Diencephalon (tissue), 1 donor: ENCODE measurements around the gene URB1. TPM values are rescaled to one million over a fixed set of nuclear protein-coding genes. Genes with fewer than 3 reads are reported as not detected.
A peak's percentile ranks its signal among the peaks of the same experiment; 100 is the strongest.

Experiments used
- small RNA-seq: library from RNA; depleted of rRNA; stranded (forward); fragments of <200 nt; gene quantifications from one replicate; pipeline ENCODE3, GENCODE V24; 2014
- total RNA-seq: library from RNA; depleted of rRNA; stranded (reverse); fragments of >200 nt; gene quantifications from one replicate; pipeline ENCODE4 v1.2.3, GENCODE V29; 2014

The URB1 gene, protein sequence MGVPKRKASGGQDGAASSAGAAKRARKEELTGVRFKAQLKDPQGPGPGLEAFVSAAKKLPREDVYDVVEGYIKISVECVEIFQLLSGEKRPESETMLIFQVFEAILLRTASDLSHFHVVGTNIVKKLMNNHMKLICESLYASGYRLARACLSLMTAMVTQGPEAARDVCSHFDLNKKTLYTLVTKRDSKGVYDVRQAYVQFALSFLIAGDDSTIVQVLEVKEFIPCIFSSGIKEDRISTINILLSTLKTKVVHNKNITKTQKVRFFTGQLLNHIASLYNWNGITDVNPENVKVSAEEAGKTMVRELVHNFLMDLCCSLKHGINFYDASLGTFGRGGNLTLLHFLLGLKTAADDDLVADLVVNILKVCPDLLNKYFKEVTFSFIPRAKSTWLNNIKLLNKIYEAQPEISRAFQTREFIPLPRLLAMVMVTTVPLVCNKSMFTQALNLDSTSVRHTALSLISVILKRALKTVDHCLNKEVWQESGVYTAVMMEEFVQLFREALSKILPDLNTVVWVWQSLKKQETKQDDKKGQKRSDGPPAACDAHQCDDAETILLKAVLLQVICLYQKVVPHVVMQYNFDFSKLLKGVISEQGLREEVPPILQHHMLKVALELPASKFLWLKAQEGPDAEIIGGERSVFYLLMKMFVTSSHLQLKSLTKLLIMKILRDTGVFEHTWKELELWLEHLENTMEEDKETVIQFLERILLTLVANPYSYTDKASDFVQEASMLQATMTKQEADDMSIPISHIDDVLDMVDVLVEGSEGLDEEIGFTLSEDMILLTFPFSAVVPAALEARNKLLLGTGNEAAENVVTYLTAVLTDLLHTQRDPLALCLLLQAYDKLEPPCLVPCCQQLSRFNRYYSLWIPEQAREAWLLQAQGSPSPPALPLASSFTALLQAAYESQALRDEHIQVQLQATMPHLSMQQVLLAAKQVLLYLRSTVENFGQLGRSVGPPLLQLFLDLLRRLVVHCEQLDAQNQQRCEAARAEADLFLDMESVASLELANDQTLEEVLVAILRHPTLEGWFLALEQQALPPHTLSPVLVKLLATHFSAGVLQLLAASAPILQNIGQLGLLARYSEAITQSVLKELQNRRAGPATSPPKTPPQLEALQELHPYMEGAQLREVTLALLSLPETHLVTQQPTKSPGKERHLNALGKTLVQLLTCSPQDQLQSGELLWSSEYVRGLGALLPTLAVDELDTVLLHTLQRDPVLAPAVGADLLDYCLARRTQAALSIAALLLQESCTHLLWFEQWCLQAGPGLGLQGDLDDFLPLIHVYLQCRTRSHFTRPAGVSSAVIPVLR (N-terminal part only)
- 16.6 TPM for total RNA-seq

DNA sequence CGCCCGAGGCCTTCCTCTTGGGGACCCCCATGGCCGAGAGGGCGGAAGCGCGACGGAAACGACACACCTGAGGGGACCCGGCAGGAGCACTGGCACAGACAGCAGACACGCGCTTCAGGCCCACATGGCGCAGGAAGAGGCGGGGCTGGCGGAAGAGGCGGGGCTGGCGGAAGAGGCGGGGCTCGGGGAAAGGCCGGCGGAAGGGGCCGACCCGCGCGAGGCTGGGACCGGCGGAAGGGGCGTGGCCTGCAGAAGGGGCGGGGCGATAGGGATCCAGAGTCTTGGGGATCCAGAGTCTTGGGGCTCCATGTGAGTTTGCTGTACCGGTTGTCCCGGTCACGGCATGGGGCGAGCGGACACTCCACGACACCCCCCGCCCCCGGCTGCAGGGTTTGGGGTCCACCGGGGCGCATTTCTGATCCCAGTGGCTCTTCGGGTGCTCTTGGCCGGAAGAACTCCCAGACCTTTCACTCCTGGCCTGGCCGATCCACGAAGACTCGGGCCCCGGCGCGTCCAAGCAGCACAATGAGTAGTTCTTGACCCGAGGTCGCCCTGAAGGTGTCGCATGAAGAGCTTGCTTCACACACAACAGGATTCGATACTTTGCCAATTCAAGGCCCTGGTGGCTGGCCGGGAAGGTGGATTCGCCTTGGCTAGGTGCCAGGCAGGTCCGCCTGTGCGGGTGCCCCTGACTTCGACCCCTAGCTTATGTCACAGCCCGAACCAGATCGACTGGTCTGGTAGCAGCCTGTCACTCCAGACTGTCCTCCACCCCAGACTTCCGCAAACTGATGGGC lies at the start of gene URB1:
TSS of gene URB1 (minus strand) at position 133 of the 797 bp plus-strand sequence. CDS start at position 31, 102 bp downstream.

DNA sequence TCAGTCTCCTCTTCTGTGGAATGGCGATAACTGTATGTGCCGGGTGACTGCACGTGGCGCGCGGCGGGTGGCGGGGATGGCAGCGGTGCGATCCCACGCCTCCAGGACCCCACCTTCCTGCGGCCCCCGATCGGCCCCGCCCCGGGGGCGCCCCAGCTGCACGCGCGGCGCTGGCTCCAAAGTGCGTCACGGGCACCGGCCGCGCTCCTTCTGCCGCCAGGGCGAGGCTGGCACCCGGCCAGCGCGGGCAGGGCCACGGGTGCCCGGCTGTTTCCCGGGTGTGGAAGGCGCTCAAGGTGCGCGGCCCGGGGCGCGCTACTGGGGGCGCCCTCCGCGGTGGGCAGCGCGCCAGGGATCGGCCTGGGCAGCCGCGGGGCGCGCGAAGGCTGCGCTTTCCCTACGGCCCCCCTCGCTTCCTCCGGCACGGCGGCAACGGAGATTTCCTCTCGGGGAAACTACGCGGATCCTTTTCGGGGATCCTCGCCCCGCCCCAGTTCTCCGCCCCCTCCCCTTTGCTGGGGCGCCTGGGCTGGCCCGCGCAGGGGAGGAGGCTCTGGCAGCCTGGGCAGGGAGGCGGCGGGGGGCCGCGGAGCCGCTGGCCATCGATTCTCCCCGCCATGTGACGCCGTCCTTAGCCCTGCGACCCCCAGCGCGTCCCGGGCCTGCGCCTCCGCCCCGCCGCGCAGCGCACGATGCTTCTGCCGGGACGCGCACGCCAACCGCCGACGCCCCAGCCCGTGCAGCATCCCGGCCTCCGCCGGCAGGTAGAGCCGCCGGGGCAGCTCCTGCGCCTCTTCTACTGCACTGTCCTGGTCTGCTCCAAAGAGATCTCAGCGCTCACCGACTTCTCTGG lies 19.6 kb upstream of the URB1 start, which contains the start of gene EVA1C:
TSS of gene EVA1C (plus strand) at position 545 of the 853 bp plus-strand sequence. CDS start at position 693, 148 bp downstream.

DNA sequence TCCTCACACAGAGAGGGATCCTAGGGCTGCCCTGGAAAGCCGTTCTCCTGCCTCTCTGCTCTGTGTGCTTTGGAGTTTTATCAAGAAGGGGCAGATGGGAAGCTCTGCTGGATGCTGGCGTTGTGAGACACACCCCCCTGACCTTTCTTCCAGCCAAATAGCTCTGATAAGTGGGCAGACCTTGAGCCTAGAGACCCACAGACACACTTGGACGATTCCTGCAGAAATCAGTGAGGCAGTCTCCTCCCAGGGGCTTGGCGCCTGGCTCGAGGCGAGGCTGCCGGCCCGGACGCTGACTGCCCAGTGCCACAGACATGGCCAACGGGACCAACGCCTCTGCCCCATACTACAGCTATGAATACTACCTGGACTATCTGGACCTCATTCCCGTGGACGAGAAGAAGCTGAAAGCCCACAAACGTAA lies 94.1 kb downstream of the URB1 start, which contains the start of gene MRAP:
TSS of gene MRAP (plus strand) at position 198 of the 424 bp plus-strand sequence. CDS start at position 315, 117 bp downstream.

DNA sequence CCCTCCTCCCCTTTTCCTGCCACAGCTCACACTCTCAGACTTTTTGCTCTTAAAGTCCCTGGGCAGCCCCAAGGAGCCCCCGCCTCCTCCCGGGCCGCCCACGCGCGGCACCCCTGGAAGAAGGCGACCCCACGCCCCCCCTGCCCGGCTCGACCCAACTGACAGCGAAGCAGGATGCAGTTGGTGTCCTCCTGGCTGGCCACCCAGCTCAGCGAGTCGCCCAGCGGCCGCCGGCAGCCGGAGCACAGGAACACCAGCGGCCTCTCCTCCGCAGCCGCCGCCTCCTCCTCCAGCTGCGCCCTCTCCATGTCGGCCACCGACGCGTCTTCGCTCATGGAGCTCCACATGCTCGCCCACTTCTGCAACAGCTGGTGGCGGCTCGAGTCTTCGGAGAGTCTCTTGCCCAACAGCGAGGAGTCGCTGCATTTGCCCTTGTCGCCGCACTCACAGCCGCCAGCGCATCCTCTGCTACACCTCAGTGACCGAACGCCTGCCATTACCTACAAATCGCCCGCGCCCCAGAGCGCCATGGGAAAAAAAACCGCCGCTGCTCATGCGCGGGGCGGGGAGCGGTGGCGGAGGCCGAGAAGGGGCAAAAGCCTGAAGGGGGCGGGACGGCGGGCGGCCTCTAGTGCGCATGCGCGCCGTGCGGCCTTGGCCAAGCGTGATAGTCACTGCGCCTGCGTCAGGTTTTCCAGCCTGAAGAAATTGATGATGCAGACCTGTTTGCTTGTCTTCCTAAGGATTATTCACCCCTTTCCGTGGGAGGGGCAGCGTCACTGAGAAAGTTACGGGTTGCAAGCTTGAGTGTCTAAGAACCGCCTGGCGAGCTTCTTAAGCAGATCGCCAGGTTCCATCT lies 114.1 kb downstream of the URB1 start, which contains the start of gene MIS18A:
TSS of gene MIS18A (minus strand) at position 532 of the 859 bp plus-strand sequence. CDS start at position 497, 35 bp downstream.

Small RNAs within 50 kb of the gene (small RNA-seq; reads per million reads assigned to genes)
- gene SNORA80A = 32.4 reads per million, percentile 95 among the genes with 10 or more reads in this experiment

Other genes with a start within 250 kb of the URB1 start
- gene MIS18A, start 114.0 kb downstream of the URB1 start, total RNA-seq = 7.4 TPM
- not detected for gene MRAP, start 94.2 kb downstream of the URB1 start, total RNA-seq
- 2.1 TPM for gene EVA1C, start 19.7 kb upstream of the URB1 start, total RNA-seq
- 2.8 TPM for gene TCP10L, start 192.5 kb upstream of the URB1 start, total RNA-seq
- 20.1 TPM for gene CFAP298, start 219.4 kb upstream of the URB1 start, total RNA-seq